B cell (primary cell): ENCODE results near the gene PCBP1. TPM values are rescaled to one million over a fixed set of nuclear protein-coding genes. Genes with fewer than 3 reads are reported as not detected.
"Not testable (repeated sequence)": the region's sequence is repeated elsewhere in the genome, so short reads cannot be mapped to it uniquely, and the experiment has no call there.

Experiments
- ATAC-seq: fragments of 200-7000 bp; cut with Tn5 transposase; one replicate; pipeline ENCODE4 v1.10.0; 2021; ENCODE audit warnings: low read depth, mild to moderate bottlenecking, moderate number of reproducible peaks, moderate library complexity
- CTCF ChIA-PET: fragments of 350-600 bp; sonication (Branson Sonifier 250); formaldehyde crosslinking; loops from one replicate; lab custom pipeline; 2021; ENCODE audit warnings: antibody characterized with exemption, inconsistent platforms; lab: Charles Lee
- POLR2A ChIA-PET: fragments of 350-600 bp; sonication (Branson Sonifier 250); formaldehyde crosslinking; loops from one replicate; lab custom pipeline; 2021; ENCODE audit warnings: antibody characterized with exemption; lab: Charles Lee
- DNase-seq: peaks from one replicate; pipeline ENCODE4 v3.0.0; 2013
- H2AFZ ChIP-seq: 2 replicates; pipeline ENCODE4 v1.6.1; 2012; ENCODE audit warnings: mild to moderate bottlenecking, low read depth, low read length; ENCODE audit not compliant: insufficient read depth, poor library complexity, severe bottlenecking
- H3K27ac ChIP-seq, 2 donors: 1 replicate in 1 of 2; 2 replicates in 1 of 2; pipeline ENCODE4 v1.5.1; 2012 to 2013; ENCODE audit warnings: low read length in 2 of 2, mild to moderate bottlenecking in 2 of 2, moderate library complexity in 1 of 2
- H3K27me3 ChIP-seq, 4 experiments: fragments of 200-600 bp in 1 of 4; sonication (generic) in 1 of 4; replicated peaks in 1 of 4; 1 replicate in 2 of 4; 2 replicates in 2 of 4; pipeline versions ENCODE4 v1.6.1 to v1.7.0; 2013 to 2016; ENCODE audit warnings: low read length in 3 of 4, mild to moderate bottlenecking in 2 of 4, mixed read lengths in 1 of 4, moderate library complexity in 1 of 4; ENCODE audit not compliant: insufficient read depth in 4 of 4, control insufficient read depth in 3 of 4; ENCODE audit errors: control extremely low read depth in 1 of 4
- H3K36me3 ChIP-seq, 2 experiments: replicated peaks in 1 of 2; 1 replicate in 1 of 2; 2 replicates in 1 of 2; pipeline versions ENCODE4 v1.6.1 to v1.7.1; 2013; ENCODE audit warnings: low read length in 1 of 2; ENCODE audit not compliant: insufficient read depth in 2 of 2, control insufficient read depth in 1 of 2; ENCODE audit errors: control extremely low read depth in 1 of 2, extremely low read depth in 1 of 2
- H3K4me1 ChIP-seq, 2 donors: fragments of 200-600 bp in 1 of 2; sonication (generic) in 1 of 2; 1 replicate in 1 of 2; 2 replicates in 1 of 2; pipeline versions ENCODE4 v1.5.1 to v1.6.1; 2013 to 2017; ENCODE audit warnings: low read length in 2 of 2; ENCODE audit not compliant: control insufficient read depth in 2 of 2, insufficient read depth in 2 of 2
- H3K4me2 ChIP-seq: replicated peaks from 2 replicates; pipeline ENCODE3; 2012; ENCODE audit warnings: mild to moderate bottlenecking, low read depth, low read length; ENCODE audit not compliant: poor library complexity, severe bottlenecking
- H3K4me3 ChIP-seq, 5 experiments: fragments of 200-600 bp in 1 of 5; sonication (generic) in 1 of 5; 1 replicate in 3 of 5; 2 replicates in 2 of 5; pipeline versions ENCODE4 v1.5.1 to v1.7.0; 2011 to 2016; ENCODE audit warnings: low read length in 4 of 5, mild to moderate bottlenecking in 4 of 5, low read depth in 2 of 5, control low read depth in 1 of 5, moderate library complexity in 1 of 5; ENCODE audit not compliant: insufficient read depth in 1 of 5; ENCODE audit errors: control extremely low read depth in 1 of 5, extremely low read depth in 1 of 5
- H3K79me2 ChIP-seq: fragments of 200-600 bp; sonication (generic); one replicate; pipeline ENCODE4 v1.6.0; 2016; ENCODE audit warnings: low read length; ENCODE audit not compliant: control insufficient read depth, insufficient read depth
- H3K9ac ChIP-seq: fragments of 200-600 bp; sonication (generic); 2 replicates; pipeline ENCODE4 v1.6.1; 2017; ENCODE audit warnings: mild to moderate bottlenecking, low read length, moderate library complexity
- H3K9me3 ChIP-seq, 3 donors: one replicate each; pipeline versions ENCODE4 v1.6.1 to v1.7.1; 2013; ENCODE audit warnings: low read length in 2 of 3; ENCODE audit not compliant: control insufficient read depth in 2 of 3, insufficient read depth in 1 of 3; ENCODE audit errors: control extremely low read depth in 1 of 3
- H4K20me1 ChIP-seq: 2 replicates; pipeline ENCODE4 v1.6.0; 2012; ENCODE audit warnings: mild to moderate bottlenecking, low read length; ENCODE audit not compliant: insufficient read depth, control insufficient read depth, poor library complexity, severe bottlenecking
- H3K27ac Mint-ChIP-seq: one replicate; pipeline ENCODE4 v1.8.0; 2021; ENCODE audit warnings: mixed read lengths
- H3K27me3 Mint-ChIP-seq: one replicate; pipeline ENCODE4 v1.8.0; 2021; ENCODE audit warnings: mixed read lengths
- H3K4me1 Mint-ChIP-seq: one replicate; pipeline ENCODE4 v1.8.0; 2021; ENCODE audit warnings: mixed read lengths
- H3K4me3 Mint-ChIP-seq: one replicate; pipeline ENCODE4 v1.8.0; 2021; ENCODE audit warnings: mixed read lengths
- H3K9me3 Mint-ChIP-seq: one replicate; pipeline ENCODE4 v1.8.0; 2022; ENCODE audit warnings: mixed read lengths; ENCODE audit not compliant: insufficient read depth
- CTCF ChIP-seq: fragments of 200-600 bp; IDR thresholded peaks from one replicate; pipeline ENCODE4 v1.8.0; 2022; ENCODE audit warnings: antibody characterized with exemption, mild to moderate bottlenecking
- EZH2 ChIP-seq: IDR thresholded peaks from 2 replicates; pipeline ENCODE4 v1.6.1; 2012; ENCODE audit warnings: borderline replicate concordance, low read depth, mild to moderate bottlenecking, moderate library complexity, low read length; ENCODE audit not compliant: insufficient read depth, poor library complexity, severe bottlenecking
- WGBS: methylation state at CpG from one replicate; pipeline ENCODE4 v1.1.5; 2013; ENCODE audit warnings: missing lambda C conversion rate; ENCODE audit not compliant: insufficient coverage; 5-methylcytosine and 5-hydroxymethylcytosine counted together
- intact Hi-C: fragments of 100-400 bp; cut with micrococcal nuclease; formaldehyde crosslinking; loops from one replicate; pipeline ENCODE4 v1.10.0; 2022
- polyA plus RNA-seq: library from polyadenylated mRNA; depleted of rRNA; stranded (reverse); fragments of >200 nt; gene quantifications from 2 replicates; pipeline ENCODE4 v1.2.3, GENCODE V29; 2012
- total RNA-seq, 2 donors: library from RNA; stranded (reverse); fragments of 120-200 nt in 1 of 2; gene quantifications; 1 replicate in 1 of 2; 2 replicates in 1 of 2; pipeline versions ENCODE4 v1.2.3 to v1.2.4, GENCODE V29; 2013 to 2022

Gene PCBP1
- total and polyA plus RNA-seq, 2 donors (not counting 1 experiment from before 2014, with no cell fraction given): 172 to 327 TPM

- peak overlapping the region; percentile 94 for H3K27ac Mint-ChIP-seq
- H3K27me3 Mint-ChIP-seq: no peaks in the 10 kb centered on the region
- peak; percentile 68 for DNase-seq
- peak overlapping the region; percentile 71 for H3K4me2 ChIP-seq
- peaks cover 38 to 50% of the 10 kb centered on the region in 2 donors for H3K4me1 ChIP-seq
- H4K20me1 ChIP-seq: no peaks in the 10 kb centered on the region
- 4% methylated on average over 5 of the region's 11 CpGs for WGBS
- intact Hi-C loops: loop anchor here (1.0 to 2.0 kb wide), 3 partner anchors 9 to 37 kb away; partner anchors contain the start of gene PCBP1
- no peaks in the 10 kb centered on the region for H3K9me3 ChIP-seq
- peak overlapping the region; percentile 83 for H3K4me3 Mint-ChIP-seq
- no peaks in the 10 kb centered on the region for H3K79me2 ChIP-seq
- no peak for TF ChIP-seq EZH2
- TF ChIP-seq CTCF: no peak
- H3K27me3 ChIP-seq: no peaks in the 10 kb centered on the region
- peak overlapping the region; percentile 55 for H3K9ac ChIP-seq
- CTCF ChIA-PET: interaction anchor here (0.7 to 2.5 kb wide), 12 partner anchors 10 to 190 kb away, joined by 3 to 20 read pairs (median 6); partner anchors contain the start of gene MXD1
- no peaks in the 10 kb centered on the region for H3K9me3 Mint-ChIP-seq
- H3K27ac ChIP-seq: peak overlapping the region; percentile 73 to 79
- H3K4me3 ChIP-seq: peak overlapping the region in 3 of 5 experiments; percentile 21 to 43 (median 34)
- H3K36me3 ChIP-seq: no peaks in the 10 kb centered on the region
- H2AFZ ChIP-seq: peak overlapping the region; percentile 89
- POLR2A ChIA-PET: interaction anchor here (0.5 to 4.0 kb wide), 17 partner anchors 9 to 190 kb away, joined by 3 to 37 read pairs (median 8); partner anchors contain the start of genes MXD1, PCBP1 and PCYOX1
- H3K4me1 Mint-ChIP-seq: peaks cover 49% of the 10 kb centered on the region
- ATAC-seq: no peak
Observed at GRCh38 chr2:70104231-70105111, 17.2 kb downstream of the PCBP1 start.

GRCh38 chr2:70106138-70106537 is 18.9 kb downstream of the PCBP1 start:
- ATAC-seq, H3K9me3 ChIP-seq, DNase-seq, H3K9ac ChIP-seq, H3K4me3 Mint-ChIP-seq, H3K27me3 Mint-ChIP-seq, H3K27ac ChIP-seq, H3K4me3 ChIP-seq, H2AFZ ChIP-seq, H3K9me3 Mint-ChIP-seq, H3K27me3 ChIP-seq, H3K36me3 ChIP-seq, H3K4me2 ChIP-seq, H3K79me2 ChIP-seq, H4K20me1 ChIP-seq, intact Hi-C loops: not testable (repeated sequence)
- CTCF ChIA-PET: interaction anchor here (1.2 to 4.0 kb wide), 2 partner anchors 12 to 16 kb away, joined by 4 to 22 read pairs; no protein-coding TSS in a partner anchor
- Mint-ChIP-seq H3K27ac (peak overlapping the region; percentile 72), H3K4me1 (peaks cover 54% of the 10 kb centered on the region)
- 95% methylated on average over 3 of the region's 8 CpGs for WGBS
- H3K4me1 ChIP-seq: peaks cover 38 to 52% of the 10 kb centered on the region in 2 donors
- POLR2A ChIA-PET: interaction anchor here (0.8 to 5.9 kb wide), 3 partner anchors 12 to 27 kb away, joined by 8 to 35 read pairs (median 28); no protein-coding TSS in a partner anchor

DNA sequence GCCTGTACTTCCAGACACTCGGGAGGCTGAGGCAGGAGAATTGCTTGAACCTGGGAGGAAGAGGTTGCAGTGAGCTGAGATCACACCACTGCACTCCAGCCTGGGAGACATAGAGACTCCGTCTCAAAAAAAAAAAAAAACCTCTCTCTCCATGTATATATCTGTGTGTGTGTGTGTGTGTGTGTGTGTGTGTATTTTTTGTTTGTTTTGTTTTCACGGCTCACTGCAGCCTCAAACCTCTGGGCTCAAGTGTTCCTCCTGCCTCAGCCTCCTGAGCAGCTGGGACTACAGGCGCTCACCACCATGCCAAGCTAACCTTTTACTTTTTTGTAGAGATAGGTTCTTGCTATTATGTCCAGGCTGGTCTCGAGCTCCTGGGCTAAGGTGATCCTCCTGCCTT is 23.1 kb downstream of the PCBP1 start:
- no CpG with 5 or more reads among the region's 5 CpGs for WGBS
- H3K4me3 Mint-ChIP-seq: not testable (repeated sequence)
- peaks cover 19 to 33% of the 10 kb centered on the region in 2 donors for H3K4me1 ChIP-seq

More for the DNA sequence above, 23.1 kb downstream of the PCBP1 start:
- H2AFZ ChIP-seq, H3K9me3 ChIP-seq, H3K4me2 ChIP-seq, H3K9me3 Mint-ChIP-seq, ATAC-seq, H3K9ac ChIP-seq, H3K4me3 ChIP-seq, H3K27me3 Mint-ChIP-seq, H3K79me2 ChIP-seq, H3K27ac Mint-ChIP-seq, H3K27ac ChIP-seq, H4K20me1 ChIP-seq, DNase-seq, H3K36me3 ChIP-seq, intact Hi-C loops, H3K27me3 ChIP-seq: not testable (repeated sequence)
- ChIA-PET POLR2A (interaction anchor here (0.6 to 5.9 kb wide), 5 partner anchors 13 to 27 kb away, joined by 7 to 95 read pairs (median 28); partner anchors contain the start of gene PCBP1), CTCF (interaction anchor here (0.8 to 1.0 kb wide), 2 partner anchors 23 to 26 kb away, joined by 3 to 4 read pairs; no protein-coding TSS in a partner anchor)
- peaks cover 29% of the 10 kb centered on the region for H3K4me1 Mint-ChIP-seq
